Glomerular visceral epithelial cell (primary cell): Measurements from ENCODE around the gene RNF145.
"Not testable (repeated sequence)": the region's sequence is repeated elsewhere in the genome, so short reads cannot be mapped to it uniquely, and the experiment has no call there.

ENCODE experiments used
- DNase-seq: peaks from one replicate; pipeline ENCODE4 v3.0.0-alpha.2; 2016; ENCODE audit errors: extremely low spot score

RNF145 gene

GRCh38 chr5:159189310-159189709 lies 20.0 kb downstream of the RNF145 start:
- DNase-seq = no peak

GRCh38 chr5:159187719-159188118 lies 21.6 kb downstream of the RNF145 start:
- DNase-seq = no peak

GRCh38 chr5:159186319-159186718 lies 23.0 kb downstream of the RNF145 start:
- no peak for DNase-seq

- DNase-seq = no peak
Measured at GRCh38 chr5:159185773-159186172, 23.6 kb downstream of the RNF145 start.

- peak; percentile 67 for DNase-seq
Measured at GRCh38 chr5:159184858-159185381, 24.4 kb downstream of the RNF145 start.

GRCh38 chr5:159184236-159184635 lies 25.1 kb downstream of the RNF145 start:
- no peak for DNase-seq

- no peak for DNase-seq
Measured at GRCh38 chr5:159183247-159183646, 26.1 kb downstream of the RNF145 start.

- DNase-seq = no peak
Measured at GRCh38 chr5:159182691-159183090, 26.7 kb downstream of the RNF145 start.

GRCh38 chr5:159181651-159182050 lies 27.7 kb downstream of the RNF145 start:
- no peak for DNase-seq

GRCh38 chr5:159181152-159181551 lies 28.2 kb downstream of the RNF145 start:
- peak; percentile 7 for DNase-seq

- no peak for DNase-seq
Measured at GRCh38 chr5:159179529-159180305, 29.6 kb downstream of the RNF145 start.

- peak; percentile 79 for DNase-seq
Measured at GRCh38 chr5:159178978-159179377, 30.4 kb downstream of the RNF145 start.

GRCh38 chr5:159175547-159175946 lies 33.8 kb downstream of the RNF145 start:
- DNase-seq = no peak

- DNase-seq = no peak
Measured at GRCh38 chr5:159174511-159175168, 34.7 kb downstream of the RNF145 start.

GRCh38 chr5:159171274-159171673 lies 38.1 kb downstream of the RNF145 start:
- DNase-seq = no peak

- DNase-seq = no peak
Measured at GRCh38 chr5:159170021-159170420, 39.3 kb downstream of the RNF145 start.

GRCh38 chr5:159166416-159166815 lies 42.9 kb downstream of the RNF145 start:
- no peak for DNase-seq

- no peak for DNase-seq
Measured at GRCh38 chr5:159163701-159164046, 45.7 kb downstream of the RNF145 start.

- DNase-seq = peak; percentile 89
Measured at GRCh38 chr5:159163027-159163700, 46.2 kb downstream of the RNF145 start.

GRCh38 chr5:159161361-159162214 lies 47.8 kb downstream of the RNF145 start:
- DNase-seq = no peak

GRCh38 chr5:159158553-159159091 lies 50.7 kb downstream of the RNF145 start:
- DNase-seq = not testable (repeated sequence)
